Activated CD4-positive, CD25-positive, alpha-beta regulatory T cell treated with anti-CD3 and anti-CD28 coated beads, Interleukin-2, amount 50 U/mL, for 16 hours (primary cell): ENCODE data around the gene NEUROG3.
"Not testable (repeated sequence)": the region's sequence is repeated elsewhere in the genome, so short reads cannot be mapped to it uniquely, and the experiment has no call there.

Source experiments
- DNase-seq: peaks from one replicate; pipeline ENCODE4 v3.0.0-alpha.2; 2020; ENCODE audit warnings: low read depth, low spot score

The NEUROG3 gene

GRCh38 chr10:69571618-69572158 lies 1.5 kb downstream of the NEUROG3 start:
- no peak for DNase-seq

- no peak for DNase-seq
Observed at GRCh38 chr10:69570050-69570816, 3.0 kb downstream of the NEUROG3 start.

GRCh38 chr10:69569396-69569934 lies 3.8 kb downstream of the NEUROG3 start:
- no peak for DNase-seq

GRCh38 chr10:69568472-69569395 lies 4.5 kb downstream of the NEUROG3 start:
- no peak for DNase-seq

GRCh38 chr10:69567920-69568319 lies 5.3 kb downstream of the NEUROG3 start:
- no peak for DNase-seq

- DNase-seq: no peak
Observed at GRCh38 chr10:69562731-69563254, 10.4 kb downstream of the NEUROG3 start.

GRCh38 chr10:69559525-69559924 lies 13.7 kb downstream of the NEUROG3 start:
- DNase-seq: no peak

- no peak for DNase-seq
Observed at GRCh38 chr10:69558559-69558958, 14.7 kb downstream of the NEUROG3 start.

GRCh38 chr10:69554611-69555010 lies 18.6 kb downstream of the NEUROG3 start:
- no peak for DNase-seq

GRCh38 chr10:69553328-69553727 lies 19.9 kb downstream of the NEUROG3 start:
- no peak for DNase-seq

GRCh38 chr10:69552268-69552667 lies 21.0 kb downstream of the NEUROG3 start:
- no peak for DNase-seq

GRCh38 chr10:69549959-69550358 lies 23.3 kb downstream of the NEUROG3 start:
- no peak for DNase-seq

- DNase-seq: no peak
Observed at GRCh38 chr10:69541463-69541862, 31.8 kb downstream of the NEUROG3 start.

GRCh38 chr10:69538461-69538860 lies 34.8 kb downstream of the NEUROG3 start:
- DNase-seq: no peak

GRCh38 chr10:69537449-69537848 lies 35.8 kb downstream of the NEUROG3 start:
- DNase-seq: no peak

GRCh38 chr10:69536521-69536920 lies 36.7 kb downstream of the NEUROG3 start:
- DNase-seq: not testable (repeated sequence)

- no peak for DNase-seq
Observed at GRCh38 chr10:69533658-69534057, 39.6 kb downstream of the NEUROG3 start.

- DNase-seq: no peak
Observed at GRCh38 chr10:69527961-69528360, 45.3 kb downstream of the NEUROG3 start.
